A549 (cell line): ENCODE results near the gene NPAS1. TPM values are rescaled to one million over a fixed set of nuclear protein-coding genes. Genes with fewer than 3 reads are reported as not detected.

Experiments used
- ATAC-seq, 2 experiments: fragments of 200-7000 bp in 1 of 2; fragments of >200 bp in 1 of 2; cut with Nextera tagmentation in 1 of 2; cut with Tn5 transposase in 1 of 2; 3 replicates each; pipeline versions ENCODE4 v1.8.0 to v1.9.1; 2018 to 2020; ENCODE audit warnings: mild to moderate bottlenecking in 1 of 2, moderate library complexity in 1 of 2
- CTCF ChIA-PET: fragments of 300-600 bp; sonication (Branson Sonifier 250); formaldehyde crosslinking; extraction: SDS; loops from one replicate; lab custom pipeline; 2021; ENCODE audit warnings: antibody characterized with exemption, inconsistent platforms; lab: Yijun Ruan, JAX
- POLR2A ChIA-PET: fragments of 350-600 bp; formaldehyde crosslinking; extraction: SDS; loops from one replicate; lab custom pipeline; 2021; ENCODE audit warnings: antibody characterized with exemption, inconsistent platforms; lab: Yijun Ruan, JAX
- DNase-seq, 2 experiments: peaks; one replicate each; pipeline versions ENCODE4 v3.0.0 to v3.0.0-alpha.2; 2011 to 2016; ENCODE audit warnings: low read depth in 1 of 2, low spot score in 1 of 2
- FAIRE-seq: peaks from 2 replicates; lab custom pipeline; 2011; peaks lifted over from hg19 to GRCh38; lab: Jason Lieb, UNC
- H3K27ac ChIP-seq, 2 experiments: fragments of >200 bp; sonication (Bioruptor Twin); formaldehyde crosslinking; 3 replicates each; pipeline ENCODE4 v1.5.1; 2016 to 2017
- H3K4me1 ChIP-seq: fragments of >200 bp; sonication (Bioruptor Twin); formaldehyde crosslinking; 3 replicates; pipeline ENCODE4 v1.6.1; 2016
- H3K4me2 ChIP-seq: fragments of >200 bp; sonication (Bioruptor Twin); formaldehyde crosslinking; 3 replicates; pipeline ENCODE4 v1.6.1; 2016
- H3K4me3 ChIP-seq: fragments of >200 bp; sonication (Bioruptor Twin); formaldehyde crosslinking; 3 replicates; pipeline ENCODE4 v1.5.1; 2016
- H3K9me3 ChIP-seq: fragments of >200 bp; sonication (Bioruptor Twin); formaldehyde crosslinking; 3 replicates; pipeline ENCODE4 v1.6.1; 2016
- CBX8 ChIP-seq: fragments of 200-600 bp; sonication (generic); IDR thresholded peaks from 2 replicates; pipeline ENCODE4 v1.6.1; 2016
- CTCF ChIP-seq: fragments of >200 bp; sonication (Bioruptor Twin); formaldehyde crosslinking; IDR thresholded peaks from 3 replicates; pipeline ENCODE4 v1.5.1; 2016
- E2F6 ChIP-seq: IDR thresholded peaks from 2 replicates; pipeline ENCODE4 v1.6.1; 2012; ENCODE audit warnings: low read depth, borderline replicate concordance
- FOXS1 ChIP-seq: fragments of 250-450 bp; sonication (Bioruptor Pico); IDR thresholded peaks from 2 replicates; pipeline ENCODE4 v1.5.0; 2020; ENCODE audit warnings: mild to moderate bottlenecking, moderate library complexity
- HES2 ChIP-seq: fragments of >200 bp; sonication (Bioruptor Twin); formaldehyde crosslinking; IDR thresholded peaks from 2 replicates; pipeline ENCODE4 v1.6.1; 2016
- HOXA7 ChIP-seq: fragments of 250-450 bp; sonication (Bioruptor Pico); IDR thresholded peaks from 2 replicates; pipeline ENCODE4 v1.5.0; 2020; ENCODE audit warnings: mild to moderate bottlenecking, moderate library complexity
- MAX ChIP-seq: IDR thresholded peaks from 2 replicates; pipeline ENCODE4 v1.6.1; 2012
- PBX3 ChIP-seq: IDR thresholded peaks from 2 replicates; pipeline ENCODE4 v1.6.1; 2012
- RAD21 ChIP-seq, 2 experiments: fragments of >200 bp in 1 of 2; sonication (Bioruptor Twin) in 1 of 2; formaldehyde crosslinking in 1 of 2; IDR thresholded peaks in 1 of 2; conservative IDR thresholded peaks in 1 of 2; 2 replicates in 1 of 2; 3 replicates in 1 of 2; pipeline ENCODE4 v1.6.1; 2012 to 2018; ENCODE audit warnings: inconsistent platforms in 1 of 2
- SMC3 ChIP-seq: fragments of >200 bp; sonication (Bioruptor Twin); formaldehyde crosslinking; IDR thresholded peaks from 3 replicates; pipeline ENCODE4 v1.6.1; 2018; ENCODE audit warnings: inconsistent platforms
- TFCP2L1 ChIP-seq: fragments of 250-450 bp; sonication (Bioruptor Pico); IDR thresholded peaks from 2 replicates; pipeline ENCODE4 v1.5.0; 2021; ENCODE audit warnings: mild to moderate bottlenecking
- ZFP36 ChIP-seq: fragments of 450-650 bp; IDR thresholded peaks from 2 replicates; pipeline ENCODE4 v1.6.1; 2014; ENCODE audit warnings: borderline replicate concordance; ENCODE audit not compliant: partially characterized antibody
- WGBS: methylation state at CpG from one replicate; pipeline ENCODE4 v1.1.6; 2017; ENCODE audit errors: missing lambda C conversion rate; 5-methylcytosine and 5-hydroxymethylcytosine counted together
- polyA plus RNA-seq, 4 experiments: library from polyadenylated mRNA; depleted of rRNA in 3 of 4; stranded (reverse); fragments of >200 nt; fragmentation: RNase III in 1 of 4; extraction: RNeasy Plus Mini Kit Qiagen cat#74134 plus additional on column Dnase treatment in 1 of 4; gene quantifications; 2 replicates in 3 of 4; 3 replicates in 1 of 4; pipeline ENCODE4 v1.2.3, GENCODE V29; 2011 to 2017

NPAS1 gene
- polyA plus RNA-seq, 2 of the 4 experiments (the other 2 are of a cell fraction) = 1.5 to 2.3 TPM

- POLR2A ChIA-PET = interaction anchor here (0.7 to 1.8 kb wide), 4 partner anchors 10 to 214 kb away, joined by 3 to 7 read pairs (median 4); no protein-coding TSS in a partner anchor
- DNase-seq = no peak
These were observed 7.0 kb upstream of the NPAS1 start for GRCh38 chr19:47012617-47013016.

GRCh38 chr19:47013041-47013517 lies 6.6 kb upstream of the NPAS1 start:
- H3K4me3 ChIP-seq = no peak overlapping the region
- peak in 1 of 2 experiments; percentile 83 for DNase-seq
- peak; percentile 59 for FAIRE-seq
- 9% methylated on average over 16 of the region's 16 CpGs for WGBS
- peak overlapping the region; percentile 47 to 76 for H3K27ac ChIP-seq
- peak; percentile 94 to 96 for ATAC-seq
- ChIA-PET POLR2A (interaction anchor here (0.7 to 1.8 kb wide), 6 partner anchors 11 to 231 kb away, joined by 3 to 7 read pairs (median 4); partner anchors contain the start of gene ARHGAP35), CTCF (interaction anchor here (0.6 to 6.1 kb wide), 81 partner anchors 11 to 321 kb away, joined by 3 to 128 read pairs (median 4); partner anchors contain the start of genes ARHGAP35, SAE1, TMEM160 and ZC3H4)
- no peaks in the 10 kb centered on the region for H3K9me3 ChIP-seq
- H3K4me2 ChIP-seq = peak overlapping the region; percentile 54
- peak; percentile 42; the same call in 1 of the 2 replicates for TF ChIP-seq MAX
- no peak for TF ChIP-seq HOXA7 (CRISPR knock-in tag)
- peak; percentile 1 for TF ChIP-seq ZFP36
- peak; percentile 98 for TF ChIP-seq RAD21 (conservative IDR thresholded peaks at IDR 0.05 in 1 of 2, IDR thresholded peaks at IDR 0.05 in 1 of 2)
- peak; percentile 98 for TF ChIP-seq SMC3
- TF ChIP-seq CTCF = peak; percentile 95
- peaks cover 4% of the 10 kb centered on the region; the same call in 1 of the 3 replicates for H3K4me1 ChIP-seq

More at GRCh38 chr19:47012617-47013016, 7.0 kb upstream of the NPAS1 start:
- peak overlapping the region in 1 of 2 experiments; percentile 52; a peak in 1 of 6 replicates for H3K27ac ChIP-seq
- CTCF ChIA-PET = interaction anchor here (0.6 to 6.1 kb wide), 71 partner anchors 10 to 322 kb away, joined by 3 to 128 read pairs (median 5); partner anchors contain the start of genes ARHGAP35, SAE1, TMEM160 and ZC3H4
- peak; percentile 46 for FAIRE-seq
- H3K4me1 ChIP-seq = peaks cover 4% of the 10 kb centered on the region; the same call in 1 of the 3 replicates
- no peaks in the 10 kb centered on the region for H3K9me3 ChIP-seq
- TF ChIP-seq PBX3 = no peak
- no peak for TF ChIP-seq TFCP2L1 (CRISPR knock-in tag)
- 21% methylated on average over 8 of the region's 8 CpGs for WGBS
- peak; percentile 43 to 65; a peak in 5 of 6 replicates for ATAC-seq
- H3K4me2 ChIP-seq = peak overlapping the region; percentile 54
- H3K4me3 ChIP-seq = no peak overlapping the region

- H3K4me3 ChIP-seq = no peak overlapping the region
- 53% methylated on average over 13 of the region's 13 CpGs for WGBS
- TF ChIP-seq CBX8 (no peak), E2F6 (no peak), FOXS1 (CRISPR knock-in tag) (no peak), HES2 (no peak)
- POLR2A ChIA-PET = interaction anchor here (1.3 kb wide), 1 partner anchor 95 kb away, joined by 3 read pairs; the partner anchor contains the start of gene ZC3H4
- CTCF ChIA-PET = interaction anchor here (0.8 to 3.7 kb wide), 9 partner anchors 12 to 269 kb away, joined by 3 to 15 read pairs (median 5); no protein-coding TSS in a partner anchor
- H3K4me1 ChIP-seq = peaks cover 31% of the 10 kb centered on the region
- no peaks in the 10 kb centered on the region for H3K9me3 ChIP-seq
- no peak for FAIRE-seq
- peak overlapping the region; percentile 100 for H3K4me2 ChIP-seq
- no peak overlapping the region for H3K27ac ChIP-seq
- no peak; a peak in 1 of 6 replicates for ATAC-seq
- no peak for DNase-seq
These were observed 714 bp upstream of the NPAS1 start for GRCh38 chr19:47018923-47019322.
